OCI-LY1 (cell line): Measurements from ENCODE around the gene TMEM176B.

Source experiments
- EZH2 ChIP-seq: fragments of 200-600 bp; sonication (generic), shearing (Covaris generic); IDR thresholded peaks from 2 replicates; pipeline ENCODE4 v1.8.0; 2017; ENCODE audit warnings: borderline replicate concordance, mixed run types, mild to moderate bottlenecking, antibody characterized with exemption, low read length, moderate library complexity, mixed read lengths
- TF ChIP-seq, protein P1 (sequence below): fragments of 200-600 bp; sonication (generic), shearing (Covaris generic); IDR thresholded peaks from 2 replicates; pipeline ENCODE4 v1.5.1; 2017; ENCODE audit warnings: mild to moderate bottlenecking, antibody characterized with exemption, low read length, moderate library complexity, mixed read lengths

DNA sequence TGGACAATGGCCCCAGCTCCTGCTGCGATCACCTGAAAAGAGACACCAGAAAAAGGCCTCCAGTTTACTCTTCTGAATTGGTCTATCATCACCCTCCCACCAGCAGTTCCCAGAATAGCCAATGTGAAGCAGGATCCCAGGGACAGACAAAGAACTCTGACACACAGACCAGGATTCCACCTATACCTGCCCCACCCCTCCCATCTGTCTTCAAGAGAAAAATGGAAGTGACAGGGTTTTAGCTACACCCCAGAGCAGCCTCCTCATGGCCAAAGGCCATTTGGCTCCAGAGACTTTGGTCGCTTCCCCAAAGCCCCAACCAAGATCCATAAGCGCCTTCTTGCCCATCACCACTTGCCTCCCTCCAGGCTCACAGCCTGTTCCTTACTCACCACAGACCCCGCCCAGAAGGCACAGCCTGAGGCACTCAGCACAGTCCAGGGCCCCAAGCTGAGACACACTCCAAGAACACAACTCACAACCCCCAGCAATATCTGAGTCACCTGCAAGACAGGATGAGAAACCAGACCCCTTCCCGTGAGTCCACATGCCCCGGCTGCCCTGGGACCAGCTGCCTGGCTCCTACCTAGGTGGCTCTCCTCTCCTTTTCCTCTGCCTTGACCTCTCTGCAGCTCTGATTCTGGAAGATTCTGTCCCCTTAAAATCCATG, 6.5 kb downstream of the TMEM176B start:
- TF ChIP-seq, protein P1, sequence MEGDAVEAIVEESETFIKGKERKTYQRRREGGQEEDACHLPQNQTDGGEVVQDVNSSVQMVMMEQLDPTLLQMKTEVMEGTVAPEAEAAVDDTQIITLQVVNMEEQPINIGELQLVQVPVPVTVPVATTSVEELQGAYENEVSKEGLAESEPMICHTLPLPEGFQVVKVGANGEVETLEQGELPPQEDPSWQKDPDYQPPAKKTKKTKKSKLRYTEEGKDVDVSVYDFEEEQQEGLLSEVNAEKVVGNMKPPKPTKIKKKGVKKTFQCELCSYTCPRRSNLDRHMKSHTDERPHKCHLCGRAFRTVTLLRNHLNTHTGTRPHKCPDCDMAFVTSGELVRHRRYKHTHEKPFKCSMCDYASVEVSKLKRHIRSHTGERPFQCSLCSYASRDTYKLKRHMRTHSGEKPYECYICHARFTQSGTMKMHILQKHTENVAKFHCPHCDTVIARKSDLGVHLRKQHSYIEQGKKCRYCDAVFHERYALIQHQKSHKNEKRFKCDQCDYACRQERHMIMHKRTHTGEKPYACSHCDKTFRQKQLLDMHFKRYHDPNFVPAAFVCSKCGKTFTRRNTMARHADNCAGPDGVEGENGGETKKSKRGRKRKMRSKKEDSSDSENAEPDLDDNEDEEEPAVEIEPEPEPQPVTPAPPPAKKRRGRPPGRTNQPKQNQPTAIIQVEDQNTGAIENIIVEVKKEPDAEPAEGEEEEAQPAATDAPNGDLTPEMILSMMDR = no peak
- TF ChIP-seq EZH2 = no peak
